ENCODE results near the gene FAM24A.
"Not testable (repeated sequence)": the region's sequence is repeated elsewhere in the genome, so short reads cannot be mapped to it uniquely, and the experiment has no call there.

The FAM24A gene

GRCh38 chr10:122910310-122910709 lies at the start of gene FAM24A:
FAM24A (plus strand) TSS chr10:122910610; CDS start chr10:122911635, 1,025 bp downstream.
- no peak for DNase-seq

- no peak for DNase-seq
Measured at GRCh38 chr10:122861711-122862161, 48.7 kb upstream of the FAM24A start.

- no peak for DNase-seq
Measured at GRCh38 chr10:122863216-122864193, 46.9 kb upstream of the FAM24A start.

- no peak for DNase-seq
Measured at GRCh38 chr10:122864194-122864592, 46.2 kb upstream of the FAM24A start.

- DNase-seq, result no peak
Measured at GRCh38 chr10:122864901-122865300, 45.5 kb upstream of the FAM24A start.

- not testable (repeated sequence) for DNase-seq
Measured at GRCh38 chr10:122866757-122867482, 43.5 kb upstream of the FAM24A start.

- DNase-seq, result not testable (repeated sequence)
Measured at GRCh38 chr10:122868768-122869167, 41.6 kb upstream of the FAM24A start.

- DNase-seq, result not testable (repeated sequence)
Measured at GRCh38 chr10:122871947-122872346, 38.5 kb upstream of the FAM24A start.

- no peak for DNase-seq
Measured at GRCh38 chr10:122875843-122876466, 34.5 kb upstream of the FAM24A start.

- no peak for DNase-seq
Measured at GRCh38 chr10:122876467-122876855, 33.9 kb upstream of the FAM24A start.

- no peak for DNase-seq
Measured at GRCh38 chr10:122877264-122877663, 33.1 kb upstream of the FAM24A start.

- DNase-seq, result no peak
Measured at GRCh38 chr10:122878799-122879338, 31.5 kb upstream of the FAM24A start.

GRCh38 chr10:122879339-122880273 lies 30.8 kb upstream of the FAM24A start, which contains the start of gene FAM24B:
FAM24B (minus strand) TSS chr10:122879581; CDS start chr10:122850515, 29,066 bp downstream.
- peak; percentile 95 for DNase-seq

- DNase-seq, result no peak
Measured at GRCh38 chr10:122882766-122883165, 27.6 kb upstream of the FAM24A start.

- no peak for DNase-seq
Measured at GRCh38 chr10:122884166-122884565, 26.2 kb upstream of the FAM24A start.

- no peak for DNase-seq
Measured at GRCh38 chr10:122894261-122894944, 16.0 kb upstream of the FAM24A start.

GRCh38 chr10:122903861-122904260 lies 6.5 kb upstream of the FAM24A start:
- not testable (repeated sequence) for DNase-seq

- DNase-seq, result peak; percentile 53
Measured at GRCh38 chr10:122911889-122912484, 1.6 kb downstream of the FAM24A start.

GRCh38 chr10:122915700-122916099 lies 5.3 kb downstream of the FAM24A start:
- DNase-seq, result no peak

- no peak for DNase-seq
Measured at GRCh38 chr10:122930140-122930539, 19.7 kb downstream of the FAM24A start.
